Retina (tissue), 1 donor: ENCODE data around the gene SPON1.
A peak's percentile ranks its signal among the peaks of the same experiment; 100 is the strongest.

Source experiments
- DNase-seq: peaks from one replicate; pipeline ENCODE4 v3.0.0-alpha.2; 2016

SPON1 gene

DNA sequence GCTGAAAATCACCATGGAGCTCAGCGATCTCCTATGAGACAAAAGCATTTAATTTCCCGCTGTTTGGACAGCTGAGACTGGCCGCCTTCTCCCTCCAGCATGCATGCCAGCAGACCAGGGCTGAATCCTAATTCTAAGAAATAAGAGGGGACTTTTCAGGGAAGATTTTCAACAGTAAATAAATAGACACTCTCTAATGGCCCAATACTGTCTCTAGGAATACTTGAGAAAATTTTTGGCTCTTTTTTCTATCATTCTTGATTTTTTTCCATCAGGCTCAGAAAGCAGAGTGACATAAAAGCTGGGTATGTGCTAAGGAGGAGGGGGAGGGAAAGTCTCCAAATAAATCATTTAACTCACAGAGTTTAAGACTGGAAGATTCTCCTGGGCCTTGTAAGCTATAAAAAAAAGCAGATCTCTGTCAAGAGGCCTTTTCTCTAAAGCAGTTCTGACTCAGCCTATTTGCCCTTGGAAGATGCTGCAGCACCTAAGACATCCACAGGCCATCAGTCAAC lies 17.6 kb upstream of the SPON1 start:
- no peak for DNase-seq

DNA sequence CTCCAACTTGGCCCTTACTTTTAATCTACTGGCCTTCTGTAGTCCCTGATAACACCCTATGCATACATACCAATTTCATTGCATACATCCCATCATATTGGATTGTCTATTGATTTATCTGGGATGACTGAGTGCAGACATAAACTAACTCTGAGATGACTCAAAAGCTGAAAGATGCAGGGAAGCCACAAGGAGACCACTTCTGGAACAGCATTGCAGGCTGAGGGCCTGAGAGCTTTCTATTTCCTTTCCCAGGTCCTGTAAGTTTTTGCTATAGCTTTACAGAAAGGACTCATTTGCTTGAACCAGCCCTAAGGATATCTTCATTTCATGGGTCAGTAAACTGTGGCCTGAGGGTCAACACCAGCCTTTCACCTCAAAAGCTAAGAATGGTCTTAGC lies 15.1 kb upstream of the SPON1 start:
- DNase-seq = no peak

DNA sequence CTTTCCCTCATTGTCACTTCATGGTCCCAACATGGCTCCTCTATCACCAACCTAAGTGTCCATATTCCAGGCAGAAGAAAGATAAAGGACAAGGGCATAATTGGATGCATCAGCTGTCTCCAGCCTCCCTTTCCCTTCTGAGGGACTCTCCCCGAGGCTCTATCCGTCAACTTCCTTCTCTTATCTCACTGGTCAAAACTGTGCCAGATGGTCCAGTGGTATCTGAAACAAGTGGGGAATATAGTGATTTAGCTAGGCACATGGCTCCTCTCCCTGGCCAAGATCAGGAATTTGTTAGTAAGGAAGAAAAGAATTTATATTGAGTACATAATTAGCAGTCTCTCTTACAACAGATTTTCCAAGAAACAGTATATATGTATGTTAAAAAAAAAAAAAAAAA lies 12.6 kb upstream of the SPON1 start:
- DNase-seq = no peak

DNA sequence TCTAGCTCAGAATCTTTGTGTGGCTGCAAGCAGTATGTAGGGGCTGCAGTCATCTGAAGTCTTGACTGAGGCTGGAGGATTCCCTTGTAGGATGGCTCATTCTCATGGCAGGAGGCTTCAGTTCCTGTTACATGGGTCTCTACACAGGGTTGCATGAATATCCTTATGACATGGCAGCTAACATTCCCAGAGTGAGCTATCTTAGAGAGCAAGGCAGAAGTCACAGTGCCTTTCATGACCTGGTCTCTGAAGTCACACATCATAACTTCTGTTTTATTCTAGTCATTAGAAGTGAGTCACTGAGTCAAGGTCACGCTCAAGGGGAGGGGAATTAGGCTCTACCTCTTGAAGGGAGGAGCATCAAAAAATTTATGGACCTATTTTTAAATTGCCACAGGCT lies 10.3 kb upstream of the SPON1 start:
- DNase-seq = no peak

DNA sequence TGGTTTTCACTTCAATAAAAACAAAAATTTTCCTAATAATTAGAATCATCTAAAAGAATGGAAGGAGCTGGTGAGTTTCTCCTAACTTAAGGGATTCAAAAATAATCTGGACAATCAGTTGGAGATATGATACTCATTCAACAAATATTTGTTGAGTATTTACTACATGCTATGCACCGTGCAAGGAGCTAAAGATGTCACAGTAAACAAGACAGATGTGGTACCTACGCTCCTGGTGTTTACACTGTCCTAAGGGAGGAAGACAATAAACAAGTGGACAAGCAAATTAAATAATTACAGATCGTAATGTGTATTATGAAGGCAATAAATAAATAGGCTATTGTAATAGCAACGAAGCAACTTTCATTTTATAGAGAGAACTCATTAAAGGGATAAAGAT lies 9.9 kb upstream of the SPON1 start:
- no peak for DNase-seq

DNA sequence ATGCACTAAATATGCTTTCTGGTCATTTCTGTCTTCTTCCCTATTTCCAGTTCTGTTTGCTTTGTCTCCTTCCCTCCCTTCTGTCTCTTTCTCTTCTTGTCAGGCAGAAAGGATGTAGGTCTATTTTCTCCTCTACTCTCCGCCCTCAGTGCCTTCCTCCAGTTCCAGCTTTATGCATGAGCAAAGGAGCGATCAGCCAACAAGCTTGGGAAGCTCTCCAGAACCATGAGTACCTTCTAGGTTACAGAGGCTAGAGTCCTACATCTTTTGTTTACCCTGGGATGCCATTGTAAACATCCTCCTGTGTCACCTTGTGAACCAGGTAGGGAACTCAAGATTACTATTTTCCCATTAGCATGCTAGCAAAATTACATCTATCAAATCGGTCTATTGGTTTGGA lies 7.9 kb upstream of the SPON1 start:
- no peak for DNase-seq

DNA sequence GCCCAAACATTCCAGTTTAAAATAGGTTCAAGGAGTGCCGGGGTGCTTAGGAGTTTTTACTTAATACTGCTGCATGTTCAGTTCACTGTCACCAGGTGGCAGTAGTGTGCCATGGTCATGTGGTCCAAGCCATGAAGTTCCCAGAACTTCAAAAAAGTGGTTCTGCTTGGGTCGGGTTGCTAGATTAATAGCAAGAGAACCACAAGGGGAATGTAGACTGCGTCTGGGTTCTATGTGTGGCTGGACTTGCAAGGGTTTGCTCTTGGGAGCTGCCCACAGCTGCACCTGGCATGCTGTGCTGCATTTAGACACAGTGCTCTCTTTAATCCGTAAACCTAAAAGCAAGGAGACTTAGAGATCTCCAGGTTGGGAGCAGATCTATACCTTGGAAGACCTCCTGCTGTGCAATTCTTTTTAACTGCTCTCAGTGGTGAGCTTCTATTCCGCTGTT lies 6.5 kb upstream of the SPON1 start:
- DNase-seq = peak; percentile 68

DNA sequence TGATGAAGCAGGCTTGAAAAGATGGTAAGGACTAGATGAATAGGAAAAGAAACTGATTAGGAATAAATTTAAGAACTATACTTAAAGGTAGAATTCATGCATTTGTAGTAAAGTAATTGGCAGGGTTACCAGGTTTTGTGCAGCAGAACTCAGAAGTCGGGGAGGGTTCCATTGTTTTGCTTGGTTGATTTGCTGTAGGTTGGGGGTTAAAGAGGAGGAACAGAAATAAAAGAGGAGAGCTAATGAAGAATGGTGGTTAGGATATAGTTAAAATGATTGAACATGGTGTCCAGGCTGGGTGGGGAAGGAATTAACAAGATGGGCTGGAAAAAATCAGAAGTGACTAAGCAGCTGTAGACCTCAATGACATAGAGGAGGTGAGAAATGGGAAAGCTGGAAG lies 5.5 kb upstream of the SPON1 start:
- no peak for DNase-seq

DNA sequence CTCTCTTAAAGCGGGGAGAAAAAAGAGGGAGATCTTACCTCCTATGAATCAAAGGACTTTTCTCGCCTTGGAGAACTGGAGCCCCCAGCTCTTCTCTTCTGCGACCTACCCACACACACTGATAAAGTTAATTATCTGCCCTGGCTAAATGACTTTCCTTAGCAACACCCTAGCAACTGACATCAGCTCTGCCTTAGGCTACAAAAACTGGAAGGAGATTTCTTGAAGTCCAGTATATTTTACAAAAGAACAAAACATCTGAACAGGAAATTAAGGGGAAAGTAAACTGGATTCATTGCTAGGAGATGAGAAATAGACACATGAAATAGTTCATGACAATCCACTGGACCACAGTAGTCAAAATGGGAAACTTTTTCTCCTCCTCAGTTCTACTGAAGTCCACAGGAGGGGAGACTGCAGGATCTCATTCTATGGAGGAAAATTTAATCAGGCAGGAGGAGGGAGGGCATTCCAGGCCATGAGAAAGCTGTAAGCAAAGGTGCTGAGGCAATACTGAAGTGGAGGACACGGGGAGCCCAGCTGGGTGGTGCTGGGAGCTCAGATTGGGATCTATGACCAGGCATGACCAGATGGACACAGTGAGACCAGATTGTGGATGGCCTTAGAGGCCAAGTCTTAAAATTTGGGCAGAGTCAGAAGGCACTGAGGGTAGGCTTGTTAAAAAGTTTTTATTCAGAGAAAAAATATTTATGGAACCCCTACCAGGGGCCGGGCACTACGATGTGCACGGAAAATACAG lies 3.7 kb upstream of the SPON1 start:
- DNase-seq = no peak

DNA sequence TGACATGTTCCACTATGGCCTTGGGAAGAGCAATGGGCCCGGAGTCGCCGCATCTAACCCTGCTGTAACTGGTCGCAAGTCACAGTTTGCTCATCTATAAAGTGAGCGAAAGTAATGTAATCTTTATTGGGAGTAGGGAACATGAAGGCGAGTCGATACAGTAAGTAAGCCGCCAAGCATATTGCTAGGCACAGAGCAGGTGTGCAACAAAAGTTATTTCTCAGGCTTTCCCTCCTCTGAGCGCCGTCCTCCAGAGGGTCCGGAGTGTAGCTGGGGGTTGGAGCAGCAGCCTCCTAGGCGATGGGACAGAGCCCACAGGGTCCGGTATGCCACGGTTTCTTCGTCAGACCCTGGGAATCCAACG lies 343 bp upstream of the SPON1 start:
- DNase-seq = no peak

DNA sequence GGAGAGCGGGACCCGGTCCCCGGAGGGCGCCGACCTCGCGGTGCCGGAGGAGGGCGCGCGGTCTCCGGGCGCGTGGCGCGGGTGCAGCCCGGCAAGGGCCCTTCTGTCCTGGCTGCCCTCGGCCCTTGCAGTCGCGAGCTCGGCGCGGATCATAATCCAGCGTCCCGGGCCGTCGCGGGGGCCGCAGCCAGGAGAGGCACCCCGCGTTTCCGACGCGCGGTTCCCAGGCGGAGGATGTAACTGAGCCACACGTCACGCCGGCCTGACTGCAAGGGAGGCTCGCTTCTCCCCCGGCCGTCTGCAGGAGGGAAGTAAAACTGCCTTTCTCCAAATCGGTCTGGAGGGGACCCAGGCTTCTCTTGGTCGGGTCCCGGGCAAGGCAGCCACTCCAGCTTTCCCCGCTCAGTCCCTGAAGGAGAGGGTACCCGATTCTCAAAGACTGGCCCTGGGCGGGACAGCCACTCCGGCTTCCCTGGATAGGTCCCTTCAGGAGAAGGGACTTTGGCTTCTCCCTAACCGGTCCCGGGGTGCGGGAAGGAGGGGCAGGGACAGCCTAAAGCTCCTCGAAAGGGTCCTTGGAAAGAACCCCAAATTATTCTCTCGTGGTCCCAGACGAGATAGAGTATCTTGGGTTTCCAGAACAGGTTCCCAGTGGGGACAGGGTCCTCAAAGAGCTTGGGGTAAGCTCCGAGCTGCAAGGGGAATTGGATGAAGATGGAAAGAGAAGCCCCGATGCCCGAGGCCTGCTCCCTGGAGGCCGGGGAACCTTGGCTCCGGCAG lies 836 bp downstream of the SPON1 start:
- DNase-seq = no peak

DNA sequence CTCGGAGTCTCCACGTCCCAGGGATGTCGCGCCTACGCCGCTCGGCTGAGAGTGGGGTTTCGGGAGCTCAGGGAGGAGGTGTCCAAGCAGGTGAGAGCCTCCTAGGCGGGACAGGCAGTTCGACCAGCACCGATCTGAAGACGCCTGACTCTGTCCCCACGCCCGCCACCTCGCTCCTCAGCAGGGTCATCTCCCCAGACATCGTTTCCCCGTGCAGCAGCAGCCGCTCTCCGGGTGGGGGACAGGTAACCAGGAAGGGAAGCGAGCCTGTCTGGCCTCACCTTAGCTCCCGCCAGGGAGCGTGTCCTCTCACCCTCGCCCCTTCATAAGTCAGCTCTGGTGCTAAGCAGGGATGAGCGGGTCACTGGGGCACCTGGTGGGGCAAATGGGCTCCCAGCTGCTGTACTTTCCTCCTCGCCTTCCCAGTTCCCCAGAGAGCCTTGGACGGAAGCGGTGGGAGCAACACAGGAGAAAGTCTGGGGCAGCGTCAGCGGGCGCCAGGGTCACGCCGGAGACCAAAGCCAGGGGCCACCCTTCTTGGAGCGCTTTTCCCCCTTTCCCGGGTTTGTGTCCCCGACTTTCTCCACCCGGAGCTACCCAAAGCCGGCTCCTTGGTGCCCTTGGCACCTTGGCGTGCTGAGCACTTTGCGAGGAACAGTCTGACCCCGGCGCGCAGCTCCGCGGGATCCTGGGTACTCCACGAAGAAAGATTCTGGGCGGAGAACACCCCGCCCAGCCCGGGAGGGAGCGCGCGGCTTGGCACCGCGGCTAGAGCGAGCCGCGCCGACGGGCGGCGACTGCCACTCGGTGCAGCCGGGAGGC lies 1.6 kb downstream of the SPON1 start:
- DNase-seq = peak; percentile 75

DNA sequence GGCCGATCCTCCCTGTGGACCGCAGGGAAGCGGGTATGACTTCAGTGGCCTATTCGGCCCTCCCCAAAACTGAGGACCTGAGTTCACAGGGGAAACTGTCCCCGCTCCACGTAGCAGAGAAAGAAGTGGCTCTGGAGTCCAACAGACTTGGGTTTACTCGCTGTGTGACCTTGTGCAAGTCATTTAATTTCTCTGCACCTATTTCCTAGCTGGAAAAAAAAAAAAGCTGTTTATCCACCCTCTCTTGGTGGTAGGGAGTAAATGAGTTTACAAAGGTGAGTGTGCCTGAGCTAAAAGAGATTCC lies 2.2 kb downstream of the SPON1 start:
- no peak for DNase-seq

DNA sequence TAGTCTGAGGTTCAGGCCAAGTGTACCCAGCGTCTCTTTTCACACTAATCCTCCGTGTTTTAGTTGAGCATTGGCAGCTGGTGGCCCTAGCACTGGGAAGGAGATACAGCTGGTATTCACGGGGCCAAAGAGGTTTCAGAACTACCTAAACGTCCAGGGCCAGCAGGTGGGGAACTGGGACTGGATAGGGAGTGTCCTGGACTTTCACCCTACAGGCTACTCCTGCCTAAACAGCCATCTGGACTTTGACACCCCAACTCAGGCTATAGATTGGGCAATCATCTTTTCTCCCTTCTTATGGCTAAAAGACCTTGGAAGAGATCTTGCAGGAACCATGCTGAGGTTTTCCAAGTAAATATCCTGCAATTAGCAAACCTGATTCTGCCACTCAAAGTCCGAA lies 2.8 kb downstream of the SPON1 start:
- DNase-seq = no peak

DNA sequence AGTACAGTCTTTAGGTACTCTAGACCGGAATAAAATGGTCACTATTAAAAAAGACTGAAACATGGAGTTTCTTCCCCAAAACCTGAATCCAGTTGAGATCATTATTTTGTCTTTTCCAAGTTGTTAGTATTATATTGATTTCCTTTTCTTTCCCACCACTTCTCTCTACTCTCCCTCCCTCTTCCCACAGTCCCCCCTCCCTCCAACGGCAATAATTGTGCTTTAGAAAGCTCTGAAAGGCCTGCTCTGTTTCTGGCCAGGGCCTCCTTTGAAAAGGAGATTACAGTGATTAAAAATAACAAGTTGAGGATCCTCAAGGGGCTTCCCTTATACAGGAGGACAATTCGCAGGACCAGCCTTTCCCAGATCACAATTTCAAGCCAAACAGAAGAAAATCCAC lies 3.5 kb downstream of the SPON1 start:
- DNase-seq = peak; percentile 63

DNA sequence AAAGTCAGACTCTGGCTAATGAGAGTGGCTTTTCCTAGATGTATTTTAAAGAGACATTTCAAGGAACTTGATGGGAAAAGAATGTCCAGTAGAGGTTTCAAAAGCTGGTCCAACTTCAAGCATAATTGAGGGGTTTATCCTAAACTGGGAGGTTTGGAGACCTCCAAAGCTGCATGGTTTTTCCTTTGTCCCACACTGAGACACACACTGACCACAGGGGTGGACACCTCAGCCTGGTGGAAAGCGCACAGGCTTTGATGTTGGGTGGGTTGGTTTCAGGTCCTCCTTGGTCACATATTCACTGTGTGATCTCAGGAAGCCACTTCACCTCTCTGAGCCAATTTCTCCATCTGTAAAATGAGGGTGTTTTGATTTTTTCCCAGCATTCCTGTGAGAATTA lies 4.0 kb downstream of the SPON1 start:
- DNase-seq = no peak

DNA sequence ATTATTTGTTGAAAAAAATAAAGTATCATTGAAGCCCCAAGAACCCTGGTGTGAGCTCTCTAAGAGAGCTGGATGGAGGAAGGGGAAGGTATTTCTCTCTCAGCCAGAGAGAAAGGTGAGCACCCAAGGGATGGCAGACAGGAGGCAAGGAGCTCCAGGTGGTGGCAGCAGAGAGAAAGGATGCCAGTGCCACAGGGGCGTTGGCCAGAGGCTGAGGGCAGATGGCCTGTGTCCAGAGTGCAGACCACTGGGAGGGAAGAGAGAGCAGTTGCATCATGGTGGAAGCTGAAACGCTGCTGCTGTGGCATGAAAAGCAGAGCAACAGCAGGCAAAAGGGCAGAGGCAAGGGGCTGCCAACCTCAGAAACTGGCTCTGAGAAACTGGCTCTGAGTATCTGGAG lies 8.5 kb downstream of the SPON1 start:
- DNase-seq = peak; percentile 55

DNA sequence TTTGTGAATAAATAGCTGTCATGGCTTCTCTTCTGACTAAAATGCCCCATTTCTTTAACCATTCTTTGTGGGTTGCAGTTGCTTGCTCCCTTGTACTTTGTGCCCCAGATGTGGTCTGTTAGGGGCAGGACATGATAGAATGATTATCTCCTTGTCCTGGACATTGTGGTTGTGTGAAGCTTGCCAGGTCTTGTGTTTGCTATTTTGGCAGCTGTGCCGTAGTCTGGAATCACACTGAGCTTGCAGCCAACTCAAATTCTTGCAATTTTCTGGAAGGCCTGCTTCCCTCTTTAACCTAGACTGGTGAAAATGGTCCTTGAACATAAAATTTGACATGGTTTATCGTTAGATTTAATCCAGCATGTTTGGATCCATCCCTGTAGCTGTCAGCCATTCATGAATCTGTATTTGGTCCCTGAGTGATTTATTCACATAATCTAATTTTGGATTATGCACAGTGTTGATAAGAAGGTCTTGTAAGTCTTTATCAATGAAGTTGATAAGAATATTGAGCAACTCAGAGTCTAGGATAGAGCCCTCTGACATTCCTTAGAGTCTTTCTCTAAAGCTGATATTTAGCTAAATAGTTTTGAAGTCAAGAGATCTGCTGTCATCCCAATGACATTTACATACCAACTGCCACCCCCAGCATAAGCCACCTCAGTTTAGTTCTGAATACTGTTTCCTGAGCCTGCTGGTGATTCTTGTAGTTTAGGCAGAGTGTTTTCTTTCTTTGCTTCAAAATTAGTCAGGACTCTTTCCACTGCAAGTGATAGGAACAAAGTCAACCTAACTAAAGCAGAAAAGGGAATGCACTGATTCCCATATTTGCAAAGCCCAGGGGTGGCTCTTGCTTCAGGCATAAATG lies 9.8 kb downstream of the SPON1 start:
- DNase-seq = no peak

DNA sequence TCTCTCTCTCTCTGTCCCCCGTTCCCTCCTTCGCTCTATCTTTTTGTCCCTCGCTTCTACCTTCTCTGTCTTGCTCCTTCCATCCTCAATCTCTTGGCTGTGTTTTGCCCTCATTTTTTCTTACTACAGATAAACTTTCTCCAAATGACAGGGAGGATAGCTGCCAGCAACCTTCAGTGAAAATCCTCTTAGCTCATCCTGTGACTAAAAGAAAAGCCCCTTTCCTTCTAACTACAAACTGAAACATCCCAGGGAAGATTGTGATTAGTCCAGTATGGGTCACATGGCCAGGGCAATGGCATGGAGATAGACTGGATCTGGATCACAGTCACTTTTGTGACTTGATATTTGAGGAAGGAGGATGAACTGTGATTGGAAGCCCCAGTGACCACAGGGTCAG lies 10.4 kb downstream of the SPON1 start:
- DNase-seq = no peak

DNA sequence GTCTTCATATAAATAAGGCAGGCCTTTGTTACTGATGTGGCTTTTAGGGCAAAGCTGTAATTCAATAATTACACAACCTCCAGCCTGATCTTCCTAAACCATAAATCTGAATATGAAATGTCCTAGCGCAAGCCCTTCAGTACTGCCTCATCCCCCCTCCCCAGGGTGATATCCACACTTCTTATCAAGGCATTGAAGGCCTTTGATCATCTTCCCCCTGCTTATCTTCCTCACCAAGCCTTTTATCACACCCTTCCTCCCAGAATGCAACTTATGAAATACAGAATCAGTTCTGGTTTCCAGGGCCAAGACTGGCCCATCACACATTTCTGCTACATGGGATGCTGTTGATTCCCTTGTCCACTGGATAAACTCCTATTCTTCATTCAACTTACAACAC lies 12.1 kb downstream of the SPON1 start:
- DNase-seq = no peak

DNA sequence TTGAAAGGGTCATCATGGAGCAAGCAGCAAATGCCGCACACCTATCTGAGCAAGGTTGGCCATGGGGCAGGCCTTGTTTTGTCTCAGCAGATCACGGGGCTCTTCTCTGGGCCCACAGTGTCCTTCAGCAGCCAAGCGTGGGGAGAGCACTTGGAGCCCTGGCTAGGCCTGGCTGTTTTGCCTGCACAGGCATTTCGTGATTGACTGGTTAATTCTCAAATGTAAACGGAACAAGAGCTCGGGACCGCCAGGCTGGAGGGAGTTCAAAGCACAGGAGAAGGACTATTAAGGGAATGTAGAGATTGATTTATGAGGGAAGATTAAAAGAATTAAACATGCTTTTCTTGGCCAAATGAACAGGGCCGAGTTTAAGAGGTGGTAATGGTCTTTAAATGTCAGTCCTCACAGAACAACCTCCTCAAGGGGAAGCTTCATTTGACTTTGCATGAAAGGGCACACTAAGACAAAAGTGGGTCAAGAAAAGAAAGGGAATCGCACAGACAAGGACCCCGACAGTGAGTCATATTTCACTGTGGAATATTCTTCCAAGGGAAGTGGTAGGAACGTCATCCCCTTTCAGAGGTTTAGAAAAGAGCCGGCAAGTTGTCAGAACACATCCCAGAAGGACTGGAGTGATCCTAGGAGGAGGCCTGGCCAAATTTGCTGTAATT lies 20.7 kb downstream of the SPON1 start:
- DNase-seq = peak; percentile 44
